Ishikawa (cell line): ENCODE data around the gene POC5.

ENCODE experiments used
- CEBPB ChIP-seq: IDR thresholded peaks from 2 replicates; pipeline ENCODE4 v1.6.1; 2012
- CREB1 ChIP-seq: IDR thresholded peaks from 2 replicates; pipeline ENCODE4 v1.6.1; 2012; ENCODE audit warnings: low read depth
- EGR1 ChIP-seq: IDR thresholded peaks from 2 replicates; pipeline ENCODE4 v1.6.1; 2012
- EP300 ChIP-seq: IDR thresholded peaks from 2 replicates; pipeline ENCODE4 v1.6.1; 2012; ENCODE audit warnings: borderline replicate concordance
- FOXM1 ChIP-seq: IDR thresholded peaks from 2 replicates; pipeline ENCODE4 v1.6.1; 2012; ENCODE audit warnings: low read depth, borderline replicate concordance
- NFIC ChIP-seq: IDR thresholded peaks from 2 replicates; pipeline ENCODE4 v1.6.1; 2012
- RAD21 ChIP-seq: IDR thresholded peaks from 2 replicates; pipeline ENCODE4 v1.6.1; 2012; ENCODE audit warnings: low read depth
- REST ChIP-seq: IDR thresholded peaks from 2 replicates; pipeline ENCODE4 v1.6.1; 2012; ENCODE audit warnings: low read depth, mild to moderate bottlenecking
- TAF1 ChIP-seq: IDR thresholded peaks from 2 replicates; pipeline ENCODE4 v1.6.1; 2012; ENCODE audit warnings: low read depth, mild to moderate bottlenecking
- TCF12 ChIP-seq: IDR thresholded peaks from 2 replicates; pipeline ENCODE4 v1.6.1; 2012; ENCODE audit warnings: low read depth
- TEAD4 ChIP-seq: IDR thresholded peaks from 2 replicates; pipeline ENCODE4 v1.6.1; 2012
- USF1 ChIP-seq: IDR thresholded peaks from 2 replicates; pipeline ENCODE4 v1.6.1; 2012
- YY1 ChIP-seq: IDR thresholded peaks from 2 replicates; pipeline ENCODE4 v1.6.1; 2012; ENCODE audit warnings: low read depth
- ZBTB7A ChIP-seq: IDR thresholded peaks from 2 replicates; pipeline ENCODE4 v1.6.1; 2012; ENCODE audit warnings: low read depth
- TF ChIP-seq, protein P1 (sequence below): IDR thresholded peaks from 2 replicates; pipeline ENCODE4 v1.6.1; 2012

POC5 gene

GRCh38 chr5:75744355-75744754 is 27.1 kb upstream of the POC5 start:
- TF ChIP-seq TEAD4 (no peak), NFIC (no peak), CEBPB (no peak), EGR1 (no peak), TCF12 (no peak), ZBTB7A (no peak), TAF1 (no peak), EP300 (no peak), FOXM1 (no peak)
- TF ChIP-seq, protein P1, sequence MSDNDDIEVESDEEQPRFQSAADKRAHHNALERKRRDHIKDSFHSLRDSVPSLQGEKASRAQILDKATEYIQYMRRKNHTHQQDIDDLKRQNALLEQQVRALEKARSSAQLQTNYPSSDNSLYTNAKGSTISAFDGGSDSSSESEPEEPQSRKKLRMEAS: no peak

DNA sequence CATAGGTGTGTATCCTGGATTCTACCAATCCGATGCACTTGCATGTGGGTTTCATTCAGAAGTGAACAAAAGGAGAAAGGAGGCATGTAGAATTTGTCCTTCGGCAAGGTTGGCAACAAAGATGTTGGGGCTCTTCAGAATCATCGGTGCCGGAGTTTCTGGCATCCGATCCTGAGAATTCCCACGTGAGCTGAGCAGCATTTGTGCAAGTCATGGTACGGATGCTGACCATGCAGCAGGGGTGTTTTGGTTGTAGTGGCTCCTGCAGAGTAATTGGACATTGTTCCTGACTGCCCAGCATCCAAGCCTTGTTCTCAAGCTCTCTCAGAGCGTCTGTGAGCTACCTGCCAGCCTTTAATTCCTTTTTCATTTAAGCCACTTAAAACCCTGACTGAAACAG is 19.0 kb upstream of the POC5 start:
- no peak for TF ChIP-seq FOXM1
- TF ChIP-seq REST: no peak
- no peak for TF ChIP-seq ZBTB7A
- TF ChIP-seq TEAD4: no peak
- TF ChIP-seq CEBPB: no peak
- no peak for TF ChIP-seq TAF1
- TF ChIP-seq CREB1: no peak
- no peak for TF ChIP-seq EP300
- no peak for TF ChIP-seq RAD21
- TF ChIP-seq, protein P1: no peak

DNA sequence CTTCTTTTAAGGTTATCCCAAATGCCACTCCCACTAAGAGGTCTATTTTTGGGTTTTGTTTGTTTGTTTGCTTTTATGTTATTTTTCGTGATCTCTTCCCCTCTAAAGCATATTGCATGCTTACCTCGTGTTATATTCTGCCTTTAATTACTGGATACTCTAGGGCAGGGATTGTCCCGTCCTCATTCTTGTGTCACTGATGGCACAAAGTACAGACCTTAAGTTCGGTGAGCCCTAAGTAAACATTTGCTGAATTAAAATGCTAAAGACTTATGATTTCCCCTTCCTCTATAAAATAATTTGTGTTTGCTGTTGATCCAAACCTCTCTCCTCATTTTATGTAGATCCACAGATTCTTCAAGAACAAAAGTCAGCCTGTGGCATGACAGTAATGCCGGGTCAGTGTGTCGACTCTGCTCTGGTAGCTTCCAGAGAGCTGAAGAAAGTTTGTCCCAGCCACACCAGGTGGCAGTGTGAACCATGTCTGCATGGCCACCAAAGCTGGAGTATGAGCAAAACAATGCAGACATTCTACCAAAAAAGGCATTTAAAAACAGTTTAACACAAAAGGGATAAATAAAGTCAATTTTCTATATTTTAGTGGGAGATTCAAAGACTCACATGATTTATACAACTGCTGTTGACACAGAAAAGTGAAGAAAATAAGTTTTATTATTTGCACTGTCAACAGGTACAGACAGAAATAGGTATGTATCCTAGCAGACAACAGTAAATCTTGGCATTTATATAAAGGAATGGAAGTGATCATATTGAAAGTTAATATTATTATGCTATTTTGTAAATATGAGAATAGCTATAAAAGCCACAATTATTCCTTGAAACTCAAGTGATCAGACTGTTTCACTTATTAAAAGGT is 17.9 kb upstream of the POC5 start:
- TF ChIP-seq REST (no peak), RAD21 (peak; percentile 87)

GRCh38 chr5:75733767-75734166 is 16.5 kb upstream of the POC5 start:
- no peak for TF ChIP-seq TEAD4
- no peak for TF ChIP-seq TCF12
- no peak for TF ChIP-seq EGR1
- TF ChIP-seq RAD21: no peak
- TF ChIP-seq CEBPB: no peak
- TF ChIP-seq TAF1: no peak
- no peak for TF ChIP-seq REST
- TF ChIP-seq, protein P1: no peak
- no peak for TF ChIP-seq YY1
- TF ChIP-seq FOXM1: no peak
- no peak for TF ChIP-seq NFIC
- no peak for TF ChIP-seq ZBTB7A
- no peak for TF ChIP-seq EP300
- TF ChIP-seq USF1: no peak

DNA sequence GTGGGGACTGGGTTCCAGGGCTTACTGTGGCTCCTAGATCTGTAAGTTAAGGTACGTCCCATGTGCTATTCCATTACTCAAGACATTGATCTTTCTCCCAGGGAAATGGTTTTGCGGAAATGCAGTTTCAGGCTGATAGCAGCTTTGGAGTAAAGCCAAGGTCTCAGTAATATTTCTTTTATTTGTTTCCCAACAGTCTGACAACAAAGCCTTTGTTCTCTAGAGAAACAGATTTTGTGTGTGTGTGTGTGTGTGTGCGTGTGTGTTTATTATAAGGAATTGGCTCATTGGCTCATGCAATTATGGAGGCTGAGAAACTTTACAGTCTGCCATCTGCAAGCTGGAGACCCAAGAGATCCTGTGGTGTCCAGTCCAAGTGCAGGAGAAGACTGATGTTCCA is 12.1 kb upstream of the POC5 start:
- TF ChIP-seq TAF1 (no peak), RAD21 (no peak), ZBTB7A (no peak), EP300 (no peak), CREB1 (no peak), FOXM1 (no peak), TCF12 (no peak), NFIC (no peak), CEBPB (no peak), YY1 (no peak), EGR1 (no peak), USF1 (no peak)
